Dermis microvascular lymphatic vessel endothelial cell (primary cell): ENCODE measurements around the gene SIX1. TPM values are rescaled to one million over a fixed set of nuclear protein-coding genes. Genes with fewer than 3 reads are reported as not detected.
A peak's percentile ranks its signal among the peaks of the same experiment; 100 is the strongest.

ENCODE experiments used
- DNase-seq, 2 donors: peaks; one replicate each; pipeline versions ENCODE4 v3.0.0 to v3.0.0-alpha.2; 2010; ENCODE audit warnings: low read depth in 2 of 2
- total RNA-seq: library from RNA; depleted of rRNA; stranded (reverse); fragments of >200 nt; gene quantifications from 2 replicates; pipeline ENCODE4 v1.2.1, GENCODE V29; 2014

SIX1 gene
- under 0.01 TPM in 1 of 2 replicates, not detected in the other for total RNA-seq

DNA sequence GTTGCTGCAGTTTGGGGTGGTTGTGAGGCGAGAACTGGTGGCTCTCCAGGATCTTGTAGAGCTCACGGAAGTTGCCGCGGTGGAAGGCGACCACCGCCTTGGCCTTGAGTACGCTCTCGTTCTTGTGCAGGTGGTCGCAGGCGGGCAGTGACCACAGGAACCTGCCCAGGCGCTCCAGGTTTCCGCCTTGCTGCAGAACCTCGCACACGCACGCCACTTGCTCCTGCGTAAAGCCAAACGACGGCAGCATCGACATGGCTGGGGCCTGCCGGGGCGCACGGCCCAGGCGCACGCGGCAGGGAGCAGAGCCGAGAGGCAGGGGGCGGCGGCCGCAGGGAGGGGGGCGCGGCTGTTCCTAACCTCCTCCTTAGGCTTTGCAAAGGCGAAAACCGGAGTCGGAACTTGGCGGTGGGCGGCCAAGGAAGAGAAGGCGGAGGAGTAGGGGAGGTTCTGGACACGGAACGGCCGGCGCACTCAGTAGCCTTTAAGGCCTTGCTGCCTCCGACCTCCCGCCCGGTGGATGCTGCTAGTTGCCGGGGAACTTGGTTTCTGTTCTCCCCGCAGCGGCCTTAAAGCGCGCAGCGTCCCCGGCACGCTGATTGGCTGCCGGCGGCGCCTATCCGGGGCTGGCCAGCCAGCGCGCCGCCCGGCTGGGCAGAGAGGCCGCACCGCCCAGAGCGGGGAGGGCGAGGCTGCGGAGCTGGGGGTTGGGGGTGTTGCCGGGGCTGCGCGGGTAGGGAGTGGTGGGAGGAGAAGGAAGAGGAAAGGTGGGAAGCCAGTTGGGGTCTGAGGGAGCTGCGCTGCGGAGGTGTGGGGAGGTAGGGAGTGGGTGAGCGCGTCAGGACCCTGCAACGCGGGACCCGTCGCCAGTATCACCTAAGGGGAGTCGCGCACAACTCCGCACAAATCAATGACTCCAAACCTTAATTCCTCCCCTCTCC is at the start of gene SIX1:
Gene SIX1, minus strand, starts transcription at position 544 of the 941 bp plus-strand sequence. Its CDS starts 288 bp downstream, at position 256.
- DNase-seq, result peak; percentile 58 to 94

DNA sequence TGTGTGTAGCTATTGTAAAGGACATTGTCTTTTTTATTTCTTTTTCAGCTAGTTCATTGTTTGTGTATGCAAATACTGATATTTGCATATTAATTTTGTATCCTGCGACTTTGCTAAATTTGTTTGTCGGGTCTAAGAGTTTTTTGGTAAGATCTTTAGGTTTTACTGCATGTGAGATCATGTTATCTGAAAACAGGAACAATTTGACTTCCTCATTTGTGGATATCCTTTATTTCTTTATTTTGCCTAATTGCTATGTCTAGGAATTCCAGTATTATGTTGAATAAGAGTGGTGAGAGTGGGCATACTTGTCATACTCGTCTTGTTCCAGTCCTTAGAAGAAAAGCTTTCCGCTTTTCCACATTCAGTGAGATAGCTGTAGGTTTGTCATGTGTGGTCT is 46.0 kb upstream of the SIX1 start:
- DNase-seq, result no peak

DNA sequence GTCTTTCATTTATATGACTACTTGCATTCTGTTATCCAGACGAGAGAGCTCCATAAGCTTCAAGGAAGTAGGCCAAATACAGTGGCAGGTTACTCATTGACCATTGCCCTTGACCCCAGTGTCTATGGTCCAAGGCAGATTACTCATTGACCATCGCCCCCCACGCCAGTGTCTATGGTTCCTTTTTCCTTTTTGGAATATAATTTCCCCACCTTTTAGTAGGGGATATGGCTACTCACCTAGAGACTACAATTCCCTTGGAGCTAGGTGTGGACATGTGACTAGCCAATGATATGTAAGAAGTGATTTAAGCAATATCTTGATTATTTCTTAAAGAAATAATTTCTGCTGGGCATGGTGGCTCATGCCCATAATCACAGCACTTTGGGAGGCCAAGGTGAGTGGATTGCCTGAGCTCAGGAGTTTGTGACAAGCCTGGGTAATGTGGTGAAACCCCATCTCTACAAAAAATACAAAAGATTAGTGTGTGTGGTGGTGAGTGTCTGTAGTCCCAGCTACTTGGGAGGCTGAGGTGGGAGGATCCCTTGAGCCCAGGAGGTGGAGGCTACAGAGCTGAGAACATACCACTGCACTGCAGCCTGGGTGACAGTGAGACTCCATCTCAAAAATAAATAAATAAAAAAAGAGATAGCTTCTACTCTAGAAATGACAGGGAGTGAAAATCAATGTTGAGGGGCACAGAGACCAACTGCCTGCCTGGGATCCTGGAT is 42.3 kb upstream of the SIX1 start:
- no peak for DNase-seq

DNA sequence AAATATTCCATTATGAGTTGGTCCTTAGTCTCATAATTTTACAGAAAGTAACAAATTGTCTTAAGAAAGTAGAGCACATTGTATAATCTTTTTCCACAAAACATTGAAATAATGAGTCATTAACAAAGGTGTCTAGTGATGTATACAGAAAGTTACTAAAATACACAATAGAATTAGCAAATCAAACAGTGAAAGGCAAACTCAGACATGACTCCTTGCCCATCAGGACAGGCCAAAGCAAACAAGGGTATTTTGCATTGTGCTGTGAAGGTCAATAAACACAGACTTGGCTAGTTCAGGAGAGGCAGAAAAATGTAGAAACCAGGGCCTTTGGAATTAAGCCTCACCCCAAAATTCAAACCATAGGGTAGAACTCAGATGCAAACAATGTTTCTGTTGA is 37.6 kb upstream of the SIX1 start:
- DNase-seq, result no peak

DNA sequence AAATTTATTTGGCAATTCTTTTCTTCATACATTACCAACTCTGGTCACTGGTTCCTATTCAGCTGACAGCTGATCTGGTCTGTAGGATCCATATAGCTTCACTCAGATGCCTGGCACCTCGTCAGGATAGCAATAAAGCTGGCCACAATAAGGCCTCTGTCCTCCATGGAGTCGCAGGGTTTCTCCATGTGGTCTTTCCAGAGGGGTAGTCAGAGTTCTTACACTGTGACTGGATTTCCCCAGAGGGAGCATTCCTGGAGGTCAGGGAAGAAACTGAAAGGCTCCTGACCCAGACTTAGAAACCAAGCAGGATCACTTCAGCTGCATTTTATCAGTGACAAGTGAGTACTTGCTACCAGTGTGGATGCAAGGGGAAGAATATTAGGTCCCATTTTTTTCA is 34.9 kb upstream of the SIX1 start:
- no peak for DNase-seq

DNA sequence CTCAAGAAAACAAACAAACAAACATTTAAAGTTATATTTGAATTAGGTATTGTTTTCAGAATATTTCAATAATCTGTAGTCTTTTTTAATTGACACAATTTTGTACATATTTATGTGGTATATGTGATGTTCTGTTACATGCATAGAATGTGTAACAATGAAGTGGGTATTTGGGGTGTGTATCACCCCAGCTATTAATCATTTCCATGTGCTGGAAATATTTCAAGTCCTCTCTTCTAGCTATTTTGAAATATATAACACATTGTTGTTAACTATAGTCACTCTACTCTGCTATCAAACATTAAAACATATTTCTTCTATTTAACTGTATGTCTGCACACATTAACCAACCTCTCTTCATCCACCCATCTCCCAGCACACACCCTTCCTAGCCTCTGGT is 32.0 kb upstream of the SIX1 start:
- no peak for DNase-seq

DNA sequence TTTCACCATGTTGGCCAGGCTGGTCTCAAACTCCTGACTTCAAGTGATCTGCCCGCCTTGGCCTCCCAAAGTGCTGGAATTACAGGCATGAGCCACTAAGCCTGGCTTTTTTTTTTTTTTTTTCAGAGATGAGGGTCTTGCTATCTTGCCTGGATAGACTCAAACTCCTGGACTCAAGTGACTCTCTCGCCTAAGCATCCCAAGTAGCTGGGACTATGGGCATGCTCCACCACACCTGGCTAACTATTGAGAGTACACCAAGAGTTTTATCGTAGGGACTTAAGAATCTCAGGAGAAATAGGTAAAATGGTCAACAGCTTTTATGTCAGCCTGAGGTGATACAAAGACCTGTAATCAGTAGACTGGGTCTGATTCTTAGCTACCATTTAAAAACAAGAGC is 31.2 kb upstream of the SIX1 start:
- no peak for DNase-seq

DNA sequence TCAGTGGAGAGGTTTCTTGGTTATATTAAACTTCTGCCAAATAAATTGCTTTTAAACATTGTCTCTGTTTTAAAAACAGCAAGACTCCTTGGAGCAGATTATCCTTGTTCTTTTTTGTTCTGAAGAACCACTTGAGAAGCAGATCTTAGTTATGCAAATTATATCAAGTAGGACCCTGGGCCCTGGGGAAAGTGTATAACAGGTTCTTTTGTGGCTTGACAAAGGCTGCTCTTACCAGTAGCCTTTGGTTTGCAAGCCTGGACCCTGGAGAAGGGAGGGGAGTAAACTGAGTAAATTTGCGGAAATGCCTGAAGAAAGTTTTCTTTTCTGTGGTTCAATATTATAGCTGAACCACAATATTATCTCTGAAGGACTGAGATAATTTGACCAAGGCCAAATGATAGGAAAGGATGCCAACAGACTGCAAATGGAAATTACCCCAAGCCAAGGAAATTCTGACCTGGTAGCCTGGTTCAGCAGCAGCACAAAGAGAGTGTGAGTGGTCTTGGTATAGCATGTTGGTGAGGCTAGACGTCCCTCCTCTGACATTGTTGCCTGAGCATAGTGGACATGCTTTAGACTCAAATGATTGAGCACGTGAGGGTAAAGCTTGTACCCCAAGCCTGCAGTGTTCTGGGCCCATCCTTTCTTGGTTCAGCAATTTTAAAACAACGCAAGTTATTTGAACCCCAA is 30.4 kb upstream of the SIX1 start:
- DNase-seq, result no peak

DNA sequence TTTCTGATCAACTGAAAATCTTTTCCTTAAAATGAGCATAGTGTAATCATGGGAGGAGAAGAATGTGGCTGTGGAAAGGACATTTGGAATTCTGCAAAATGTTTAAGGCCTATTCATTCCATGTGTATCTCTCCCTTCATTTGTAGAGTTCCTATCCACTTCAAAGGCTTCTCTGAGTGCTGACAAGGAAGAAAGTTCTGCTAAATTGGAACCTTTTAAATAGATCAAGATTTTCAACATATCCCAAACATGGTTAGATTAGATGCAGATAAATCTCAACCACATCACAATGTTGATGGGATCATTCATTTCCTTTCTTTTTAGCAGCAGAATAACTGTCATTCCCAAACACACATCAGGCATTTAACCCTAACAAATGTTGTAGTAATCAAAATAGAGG is 28.4 kb upstream of the SIX1 start:
- no peak for DNase-seq

DNA sequence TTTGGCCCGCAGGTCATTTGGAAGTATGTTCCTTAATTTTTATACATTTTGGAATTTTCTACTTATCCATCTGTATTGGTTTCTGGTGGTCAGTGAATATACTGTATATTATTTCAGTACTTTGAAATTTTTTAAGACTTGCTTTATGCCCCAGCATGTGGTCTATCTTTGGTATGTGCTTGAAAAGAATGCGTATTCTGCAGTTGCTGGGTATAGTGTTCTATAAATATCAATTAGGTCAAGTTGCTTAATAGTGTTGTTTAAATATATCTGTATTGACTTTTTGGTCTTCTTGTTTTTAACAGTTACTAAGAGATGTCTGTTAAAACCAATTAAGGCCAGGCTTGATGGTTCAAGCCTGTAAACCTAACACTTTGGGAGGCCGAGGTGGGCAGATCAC is 21.7 kb upstream of the SIX1 start:
- no peak for DNase-seq

DNA sequence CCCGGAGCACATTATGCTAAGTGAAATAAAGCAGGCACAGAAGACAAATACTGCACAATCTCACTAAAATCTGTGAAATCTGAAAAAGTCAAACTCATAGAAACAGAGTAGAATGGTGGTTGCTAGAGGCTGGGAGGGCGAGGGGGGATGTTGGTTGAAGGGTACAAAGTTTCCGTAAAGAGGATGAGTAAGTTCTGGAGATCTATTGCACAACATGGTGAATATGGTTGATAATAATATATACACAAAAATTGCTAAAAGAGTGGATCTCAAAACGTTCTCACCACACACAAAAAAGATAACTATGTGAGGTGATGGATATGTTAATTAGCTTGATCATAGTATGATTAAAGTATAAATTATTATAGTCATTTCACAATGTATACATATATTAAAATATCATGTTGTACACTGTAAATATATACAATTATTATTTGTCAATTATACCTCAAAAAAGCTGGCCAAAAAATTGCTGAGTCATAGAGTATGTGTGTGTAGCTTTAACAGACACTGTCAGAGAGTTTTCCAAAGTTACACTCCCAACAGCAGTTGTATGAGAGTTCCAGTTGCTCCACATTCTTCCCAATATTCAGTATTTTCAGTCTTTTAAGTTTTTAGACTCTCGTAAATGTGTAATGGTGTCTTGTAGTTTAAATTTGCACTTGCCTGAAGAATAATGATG is 19.3 kb upstream of the SIX1 start:
- DNase-seq, result no peak

DNA sequence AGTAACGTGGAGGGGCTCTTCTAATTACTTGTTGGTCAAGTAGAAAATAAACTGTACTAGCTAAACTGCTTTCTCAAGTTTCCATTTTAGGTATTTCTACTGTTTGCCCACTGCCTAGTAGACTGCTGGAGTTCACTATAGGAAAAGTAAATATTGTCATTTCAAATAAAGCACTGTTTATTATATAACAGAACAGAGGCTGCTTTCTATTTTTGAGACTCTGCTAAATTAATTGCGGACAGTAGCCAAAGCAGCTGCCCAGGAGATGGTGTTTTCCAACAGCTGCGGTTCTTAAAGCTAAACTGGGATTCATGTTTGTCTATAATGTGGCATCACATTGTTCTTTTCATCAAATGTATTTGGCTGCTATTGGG is 15.9 kb upstream of the SIX1 start:
- no peak for DNase-seq

DNA sequence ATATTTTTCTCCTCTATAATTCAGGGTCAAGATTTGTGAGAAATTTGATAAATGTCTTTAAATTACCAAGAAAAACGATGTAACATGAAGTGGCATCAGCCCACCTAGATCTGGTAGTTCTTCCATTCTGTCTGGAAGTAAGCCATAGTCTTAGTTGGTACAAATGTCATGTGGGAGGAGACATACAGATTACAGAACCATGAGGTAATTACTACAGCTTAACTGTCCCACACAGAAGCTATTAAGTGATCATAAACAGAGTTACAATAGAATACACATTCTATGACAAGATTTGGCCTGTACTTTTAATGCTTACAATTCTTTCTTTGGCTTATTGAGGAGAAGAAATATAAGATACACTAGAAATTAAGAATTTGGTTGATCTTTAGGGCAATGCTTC is 13.7 kb upstream of the SIX1 start:
- no peak for DNase-seq

DNA sequence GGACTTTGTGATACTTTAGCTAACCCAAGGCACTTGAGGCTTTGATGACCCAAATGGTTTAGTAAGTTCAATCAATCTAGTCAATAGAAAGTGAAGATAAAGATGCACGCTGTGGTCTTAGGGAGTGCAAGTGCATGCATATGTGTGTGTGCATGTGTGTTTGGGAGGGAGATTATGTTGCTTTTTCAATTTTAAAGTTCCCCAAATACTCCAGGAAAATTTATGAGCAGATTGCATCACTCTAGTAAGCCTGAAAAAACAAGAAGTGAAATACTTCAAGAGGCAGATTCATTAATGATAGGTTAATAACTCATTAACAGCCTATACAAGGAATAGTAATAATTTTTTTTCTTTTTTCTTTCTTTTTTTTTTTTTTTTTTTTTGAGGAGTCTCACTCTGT is 12.4 kb upstream of the SIX1 start:
- no peak for DNase-seq

DNA sequence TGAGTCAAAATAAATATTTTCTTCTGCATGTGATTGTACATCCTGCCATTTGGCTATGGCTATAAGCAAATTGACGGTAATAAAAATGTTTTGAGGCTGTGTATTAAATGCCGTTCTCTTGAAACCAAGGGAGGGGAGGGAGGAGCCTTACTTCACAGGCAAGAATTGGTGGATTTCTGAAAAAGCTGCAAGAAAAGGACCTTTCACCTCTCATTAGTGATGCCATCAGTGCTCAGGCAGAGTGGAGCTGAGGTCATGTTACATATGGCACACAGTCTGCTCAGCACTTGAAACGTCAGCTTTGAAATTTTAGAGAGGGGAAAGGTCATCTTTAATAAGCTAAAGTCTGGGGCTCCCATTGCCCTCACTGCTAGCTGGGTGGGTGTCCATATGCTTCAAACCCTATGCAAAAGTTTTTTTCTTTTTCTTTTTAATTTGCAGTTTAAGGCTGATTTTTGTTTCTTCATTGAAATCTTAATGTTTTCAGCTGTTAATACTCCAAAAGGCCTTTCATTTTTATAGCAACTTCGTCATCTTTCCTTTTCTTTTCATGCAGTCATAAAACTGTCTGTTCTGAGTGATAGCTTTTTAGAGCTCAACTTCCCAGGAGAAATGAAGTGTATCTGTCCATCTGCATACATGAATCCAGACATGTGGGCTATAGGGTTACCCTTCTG is 9.8 kb upstream of the SIX1 start:
- no peak for DNase-seq

DNA sequence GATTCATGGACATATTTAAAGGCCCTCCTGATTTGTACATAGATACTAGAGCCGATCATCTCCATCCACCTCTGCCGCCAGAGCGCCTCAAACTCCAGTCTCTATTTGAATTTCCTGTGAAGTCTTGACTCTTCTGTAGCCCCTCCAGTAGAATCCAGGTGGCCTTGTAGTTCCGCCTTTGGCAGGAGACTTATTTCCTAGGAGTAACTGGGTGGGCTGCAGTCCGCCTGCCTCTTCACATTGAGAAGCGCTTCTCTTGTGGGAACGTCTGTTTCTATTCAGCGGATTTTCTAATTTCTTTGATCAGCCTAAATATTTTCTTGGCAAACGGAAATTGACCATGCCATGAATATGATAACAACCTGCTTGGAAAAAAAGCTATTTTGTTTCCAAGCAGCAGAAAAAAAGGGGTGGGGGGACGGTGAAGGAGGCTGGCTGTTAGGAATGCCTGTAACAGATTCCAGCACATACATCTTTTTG is 9.0 kb upstream of the SIX1 start:
- no peak for DNase-seq

DNA sequence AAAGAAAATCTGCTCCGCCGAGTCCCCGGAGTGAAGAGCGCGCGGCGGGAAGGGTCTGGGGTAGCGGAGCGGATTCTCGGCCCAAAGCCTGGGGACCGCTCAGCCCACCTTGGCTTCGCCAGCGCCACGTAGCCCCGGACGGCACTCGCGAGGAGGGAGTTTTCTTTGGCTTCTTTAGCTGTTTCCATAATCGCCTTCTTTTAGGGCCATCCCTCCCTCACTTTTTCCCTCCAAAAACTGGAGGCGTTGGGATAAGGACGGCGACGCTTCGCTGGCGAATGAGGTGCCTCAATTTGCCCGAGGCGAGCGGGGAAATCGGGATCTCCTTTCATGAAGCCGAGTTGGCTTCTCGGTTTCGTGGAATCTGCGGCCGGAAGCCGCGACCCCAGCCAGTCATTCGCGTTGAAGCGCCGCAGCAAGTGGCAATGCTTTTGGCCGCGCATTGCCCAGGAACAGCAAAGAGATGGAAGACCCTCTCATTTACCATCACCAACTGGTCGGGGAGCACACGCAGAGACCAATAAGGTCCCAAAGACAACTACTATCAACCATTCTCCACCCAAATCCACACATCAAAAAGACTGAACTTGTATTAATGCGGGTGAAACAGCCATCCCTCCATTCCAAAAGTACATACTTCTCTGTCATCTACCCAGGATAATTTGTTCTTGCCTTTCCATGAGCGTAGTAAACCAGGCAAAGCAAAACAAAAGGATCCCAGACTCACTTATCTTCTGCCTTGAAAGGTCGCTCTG is 8.4 kb upstream of the SIX1 start:
- no peak for DNase-seq

DNA sequence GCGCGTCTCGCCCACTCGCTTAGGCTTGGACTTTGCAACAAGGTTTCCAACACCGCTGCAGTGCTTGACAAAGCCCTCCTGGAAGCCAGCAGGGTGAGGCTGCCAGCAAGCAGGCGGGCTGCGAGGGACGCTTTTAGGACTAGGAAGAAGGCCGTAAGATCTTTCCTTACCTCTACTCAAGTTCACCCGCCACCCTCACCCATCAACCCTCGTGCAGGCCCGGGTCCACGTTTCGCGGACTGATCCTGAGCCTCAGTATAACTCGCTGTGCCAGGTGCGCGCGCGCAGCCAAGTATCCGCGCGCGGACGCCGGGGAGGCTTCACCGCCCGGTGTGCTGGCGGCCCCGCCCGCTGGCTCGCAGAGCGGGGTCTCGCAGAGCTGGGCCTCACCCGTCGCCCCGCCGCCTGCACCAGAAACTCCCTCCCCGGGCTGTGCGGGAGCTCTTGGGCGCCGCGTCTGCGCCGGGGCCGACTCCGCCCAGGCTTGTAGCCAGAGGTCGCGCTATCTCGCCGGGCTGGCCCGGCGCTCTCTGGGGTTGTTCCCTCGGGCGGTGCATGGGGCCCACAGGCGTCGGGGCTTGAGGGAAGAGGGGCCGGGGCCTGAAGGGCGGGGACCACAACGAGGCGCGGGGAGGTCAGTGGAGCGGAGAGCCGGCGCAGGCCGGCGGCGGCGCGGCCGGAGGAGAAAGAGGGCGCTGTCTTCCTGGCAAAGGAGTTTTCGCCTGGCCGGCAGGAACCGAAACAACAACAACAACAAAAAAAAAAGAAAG is 7.6 kb upstream of the SIX1 start:
- peak in 1 of 2 donors; percentile 69 for DNase-seq

DNA sequence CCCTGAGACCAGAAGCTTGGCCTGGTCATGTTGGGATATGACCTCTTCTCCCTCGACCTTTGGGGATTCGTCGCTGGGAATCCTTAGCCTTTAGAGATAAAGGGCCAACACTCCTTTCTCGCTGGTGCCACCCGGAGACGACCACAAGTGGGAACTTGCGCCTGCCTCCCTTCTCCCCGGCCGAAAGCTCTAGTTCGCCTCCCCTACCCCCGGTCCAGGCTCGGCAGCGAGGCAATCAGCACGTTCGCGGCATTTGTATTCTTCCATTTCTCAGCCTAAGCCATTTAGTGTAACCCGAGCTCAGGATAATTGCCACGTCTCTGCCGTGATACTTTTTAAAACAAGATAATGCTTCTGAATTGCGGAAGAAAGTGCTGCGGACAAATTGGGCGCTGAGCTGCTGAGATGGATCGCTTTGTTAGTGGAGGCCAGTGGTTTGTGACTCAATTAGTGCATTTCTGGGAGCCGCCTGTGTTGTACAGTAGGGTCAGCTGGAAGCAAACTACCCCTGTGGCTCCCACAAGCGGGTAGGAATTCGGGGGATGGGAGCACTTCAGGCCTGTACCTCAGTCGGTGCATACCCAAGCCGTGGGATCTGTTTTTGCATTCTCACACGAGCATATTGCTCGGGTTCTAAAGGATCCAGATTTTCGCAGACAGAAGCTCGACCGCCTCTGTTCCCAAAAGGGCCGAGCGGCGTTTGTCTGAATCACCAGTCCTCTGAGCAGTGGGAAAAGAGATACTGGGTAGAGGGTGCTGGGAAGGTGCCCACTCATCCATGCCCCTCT is 6.8 kb upstream of the SIX1 start:
- DNase-seq, result no peak
